Mesothelial cell of epicardium (in vitro differentiated cells): ENCODE measurements around the gene AUTS2. TPM values are rescaled to one million over a fixed set of nuclear protein-coding genes. Genes with fewer than 3 reads are reported as not detected.

ENCODE experiments used
- DNase-seq, 2 experiments: peaks; one replicate each; pipeline ENCODE4 v3.0.0; 2021; ENCODE audit warnings: low spot score in 2 of 2; ENCODE audit not compliant: unreplicated experiment in 2 of 2
- H3K27ac Mint-ChIP-seq: 2 replicates; pipeline ENCODE4 v1.8.0; 2021; ENCODE audit warnings: mixed read lengths
- H3K27me3 Mint-ChIP-seq: 2 replicates; pipeline ENCODE4 v1.8.0; 2021; ENCODE audit warnings: low read depth, mixed read lengths
- H3K36me3 Mint-ChIP-seq: 2 replicates; pipeline ENCODE4 v1.8.0; 2021; ENCODE audit warnings: mixed read lengths
- H3K4me1 Mint-ChIP-seq: 2 replicates; pipeline ENCODE4 v1.8.0; 2021; ENCODE audit warnings: mixed read lengths
- H3K4me3 Mint-ChIP-seq: 2 replicates; pipeline ENCODE4 v1.8.0; 2021; ENCODE audit warnings: mild to moderate bottlenecking, moderate library complexity, mixed read lengths
- H3K9me3 Mint-ChIP-seq: 2 replicates; pipeline ENCODE4 v1.8.0; 2021; ENCODE audit warnings: mixed read lengths
- total RNA-seq: library from RNA; stranded (reverse); gene quantifications from 3 replicates; pipeline ENCODE4 v1.2.1, GENCODE V29; 2021
- TF ChIP-seq, protein P1 (sequence below): fragments of 200-600 bp; sonication (generic); IDR thresholded peaks from one replicate; pipeline ENCODE4 v1.5.0; 2021; ENCODE audit warnings: antibody characterized with exemption; ENCODE audit not compliant: unreplicated experiment

The AUTS2 gene
- total RNA-seq, 1 donor from 2014 or later: 135 TPM

DNA sequence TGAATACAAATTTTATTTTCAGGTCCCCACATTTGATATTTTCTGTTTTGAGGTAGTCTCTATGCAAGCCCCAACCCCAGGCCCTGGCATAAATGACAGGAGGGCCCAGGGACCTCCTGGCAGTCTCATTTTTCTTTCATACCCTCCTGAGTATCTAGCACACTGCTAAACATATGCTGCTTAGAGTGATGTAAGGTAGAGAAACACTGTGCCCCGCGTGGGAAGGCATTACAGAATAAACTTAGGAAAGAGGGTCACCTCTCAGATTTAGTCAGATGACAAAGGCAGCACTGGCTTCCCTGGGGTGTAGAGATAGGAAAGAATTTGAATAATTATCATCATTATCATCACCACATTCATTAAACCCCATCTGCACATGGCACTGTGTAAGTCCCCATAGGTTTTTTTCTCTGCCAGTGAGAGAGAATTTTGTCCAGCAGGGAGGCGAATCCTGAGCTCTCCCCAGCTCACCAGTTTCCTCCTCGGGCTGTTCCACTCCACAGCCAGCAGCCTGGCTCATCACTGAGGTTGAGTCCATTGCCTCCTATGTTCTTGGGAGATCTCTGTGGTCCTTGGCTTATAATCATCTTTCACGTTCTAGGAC, 1026.3 kb downstream of the AUTS2 start:
- H3K4me1 Mint-ChIP-seq: no peaks in the 10 kb centered on the region
- H3K4me3 Mint-ChIP-seq: no peak overlapping the region
- DNase-seq: no peak
- no peak overlapping the region for H3K27ac Mint-ChIP-seq
- peaks cover 9% of the 10 kb centered on the region for H3K27me3 Mint-ChIP-seq
- H3K9me3 Mint-ChIP-seq: peaks cover 4% of the 10 kb centered on the region
- peaks cover 6% of the 10 kb centered on the region for H3K36me3 Mint-ChIP-seq
- TF ChIP-seq, protein P1, sequence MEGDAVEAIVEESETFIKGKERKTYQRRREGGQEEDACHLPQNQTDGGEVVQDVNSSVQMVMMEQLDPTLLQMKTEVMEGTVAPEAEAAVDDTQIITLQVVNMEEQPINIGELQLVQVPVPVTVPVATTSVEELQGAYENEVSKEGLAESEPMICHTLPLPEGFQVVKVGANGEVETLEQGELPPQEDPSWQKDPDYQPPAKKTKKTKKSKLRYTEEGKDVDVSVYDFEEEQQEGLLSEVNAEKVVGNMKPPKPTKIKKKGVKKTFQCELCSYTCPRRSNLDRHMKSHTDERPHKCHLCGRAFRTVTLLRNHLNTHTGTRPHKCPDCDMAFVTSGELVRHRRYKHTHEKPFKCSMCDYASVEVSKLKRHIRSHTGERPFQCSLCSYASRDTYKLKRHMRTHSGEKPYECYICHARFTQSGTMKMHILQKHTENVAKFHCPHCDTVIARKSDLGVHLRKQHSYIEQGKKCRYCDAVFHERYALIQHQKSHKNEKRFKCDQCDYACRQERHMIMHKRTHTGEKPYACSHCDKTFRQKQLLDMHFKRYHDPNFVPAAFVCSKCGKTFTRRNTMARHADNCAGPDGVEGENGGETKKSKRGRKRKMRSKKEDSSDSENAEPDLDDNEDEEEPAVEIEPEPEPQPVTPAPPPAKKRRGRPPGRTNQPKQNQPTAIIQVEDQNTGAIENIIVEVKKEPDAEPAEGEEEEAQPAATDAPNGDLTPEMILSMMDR: no peak

DNA sequence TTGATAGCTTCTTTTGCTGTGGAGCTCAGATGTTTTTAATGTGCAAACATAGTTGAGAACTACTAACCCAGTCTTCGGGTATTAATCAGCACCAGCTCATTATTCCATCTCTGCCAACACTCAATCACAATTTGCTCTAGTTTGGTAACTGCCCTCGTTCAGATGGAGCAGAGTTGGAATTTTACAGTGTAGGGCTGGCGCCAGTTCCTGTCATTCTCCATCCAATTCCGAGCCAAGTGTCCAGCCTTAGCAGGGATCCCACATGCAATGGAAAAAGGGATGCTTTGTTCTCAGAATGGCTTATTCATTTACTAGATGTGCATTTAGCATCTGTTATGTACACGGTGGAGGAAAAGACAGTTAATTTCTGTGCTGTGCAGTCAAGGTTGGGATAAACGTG, 1029.2 kb downstream of the AUTS2 start:
- no peak for DNase-seq
- Mint-ChIP-seq H3K27ac (no peak overlapping the region), H3K4me1 (peaks cover 25% of the 10 kb centered on the region), H3K27me3 (peaks cover 17% of the 10 kb centered on the region), H3K9me3 (peaks cover 4% of the 10 kb centered on the region), H3K4me3 (no peak overlapping the region), H3K36me3 (peaks cover 6% of the 10 kb centered on the region)
- TF ChIP-seq, protein P1: no peak

DNA sequence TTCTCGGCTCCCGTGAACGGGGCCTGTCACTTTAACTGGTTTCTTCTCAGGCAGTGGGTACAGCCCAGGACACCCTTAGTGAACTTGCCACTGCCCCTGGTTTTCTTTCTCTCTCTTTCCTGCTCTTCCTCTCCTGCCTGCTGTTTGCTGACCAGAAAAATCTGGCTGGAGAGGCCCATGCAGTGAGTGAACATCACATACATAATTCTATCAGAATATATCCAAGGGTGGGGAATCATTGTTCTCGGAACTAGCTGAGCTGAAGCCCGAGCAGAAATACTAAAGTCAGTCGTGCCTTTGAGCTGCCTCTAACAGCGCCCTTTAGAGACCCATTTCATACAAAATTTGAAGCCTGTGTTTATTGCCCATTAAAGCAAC, 1032.2 kb downstream of the AUTS2 start:
- no peak for DNase-seq
- peaks cover 4% of the 10 kb centered on the region for H3K9me3 Mint-ChIP-seq
- H3K36me3 Mint-ChIP-seq: peaks cover 5% of the 10 kb centered on the region
- peak overlapping the region; percentile 23 for H3K4me3 Mint-ChIP-seq
- H3K27ac Mint-ChIP-seq: peak overlapping the region; percentile 45
- TF ChIP-seq, protein P1: no peak
- H3K27me3 Mint-ChIP-seq: peaks cover 42% of the 10 kb centered on the region
- peaks cover 26% of the 10 kb centered on the region for H3K4me1 Mint-ChIP-seq

DNA sequence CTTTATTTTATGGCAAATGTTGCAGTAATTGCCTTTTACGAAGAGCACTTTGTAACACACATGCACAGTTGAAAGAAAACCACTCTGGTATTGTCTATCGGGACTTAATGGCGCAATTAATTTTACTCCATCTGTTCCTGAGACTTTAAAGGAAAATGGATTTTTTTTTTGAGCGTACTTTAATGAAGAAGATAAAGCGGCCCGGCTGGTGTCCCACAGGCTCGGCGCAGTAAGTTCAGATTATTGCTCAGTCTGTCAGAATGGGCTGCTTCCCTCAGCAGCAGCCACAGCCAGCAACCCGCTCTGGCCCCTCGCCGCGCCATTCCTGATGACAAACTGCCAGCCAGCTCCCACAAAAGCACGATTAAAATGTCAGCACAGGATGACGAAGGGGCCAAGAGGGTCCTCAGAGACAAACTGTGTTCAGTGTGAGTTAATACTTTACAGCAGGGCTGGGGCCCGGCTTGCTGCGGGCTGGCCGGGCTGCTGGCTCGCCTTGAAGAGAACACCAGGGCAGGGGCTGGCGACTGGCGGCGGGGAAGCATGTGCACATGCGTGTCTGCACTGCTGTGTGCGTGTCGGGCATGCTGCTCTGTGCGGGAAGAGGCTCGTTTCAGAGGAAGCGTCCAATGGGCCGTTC, 1032.7 kb downstream of the AUTS2 start:
- peak in 1 of 2 experiments; percentile 63 for DNase-seq
- H3K27ac Mint-ChIP-seq: peak overlapping the region; percentile 45
- peaks cover 8% of the 10 kb centered on the region for H3K36me3 Mint-ChIP-seq
- TF ChIP-seq, protein P1: no peak
- peaks cover 47% of the 10 kb centered on the region for H3K27me3 Mint-ChIP-seq
- H3K4me1 Mint-ChIP-seq: peaks cover 26% of the 10 kb centered on the region
- peaks cover 4% of the 10 kb centered on the region for H3K9me3 Mint-ChIP-seq
- peak overlapping the region; percentile 15 for H3K4me3 Mint-ChIP-seq

DNA sequence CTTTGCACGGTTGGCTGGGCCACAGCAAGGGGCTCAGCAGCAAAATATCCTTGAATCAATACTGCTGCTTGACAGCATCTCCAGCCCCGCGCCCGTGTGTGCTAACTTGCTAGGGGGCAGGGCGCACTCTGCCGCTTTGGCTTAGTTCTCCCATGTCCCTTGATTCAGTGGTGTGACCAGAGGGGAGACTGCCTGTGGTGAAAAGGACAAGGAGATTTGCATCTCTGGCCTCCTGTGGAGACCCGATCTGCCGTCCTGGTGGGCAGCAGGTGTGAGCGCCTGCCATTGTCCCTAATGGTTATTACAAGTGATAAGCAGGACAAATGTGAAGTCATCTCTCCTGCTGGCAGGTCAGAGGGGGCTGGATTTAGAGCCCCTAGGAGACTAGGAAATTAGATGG, 1033.4 kb downstream of the AUTS2 start:
- Mint-ChIP-seq H3K9me3 (peaks cover under 1% of the 10 kb centered on the region), H3K36me3 (peaks cover 5% of the 10 kb centered on the region), H3K27ac (no peak overlapping the region), H3K4me3 (no peak overlapping the region), H3K27me3 (peaks cover 53% of the 10 kb centered on the region), H3K4me1 (peaks cover 26% of the 10 kb centered on the region)
- TF ChIP-seq, protein P1: no peak
- no peak for DNase-seq
